Measurements from ENCODE around the gene MEOX2. TPM values are rescaled to one million over a fixed set of nuclear protein-coding genes. Genes with fewer than 3 reads are reported as not detected.

MEOX2 gene
- total and polyA plus RNA-seq, 2 of the 8 experiments (the other 6 are each of a cell fraction or from before 2014, with no cell fraction given), result 0.05 to 0.19 TPM

DNA sequence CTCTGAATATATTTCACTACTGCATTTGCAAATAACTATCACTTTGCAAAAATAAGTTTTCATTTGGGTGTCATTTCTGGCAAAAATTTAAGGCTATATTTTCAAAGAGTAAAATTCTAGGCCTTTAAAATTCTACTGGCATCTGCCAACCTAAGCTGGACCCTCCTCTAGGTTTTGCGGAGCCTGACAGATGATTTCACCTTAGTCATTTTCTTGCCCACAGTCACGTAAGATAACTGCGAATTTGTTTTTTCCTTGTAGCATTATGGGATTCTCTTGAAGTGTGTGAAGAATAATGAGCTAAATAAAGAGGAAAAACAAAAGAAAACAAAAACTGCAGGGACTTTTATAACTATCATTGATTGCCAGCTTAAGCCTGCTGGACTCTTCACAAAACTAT lies 7.8 kb downstream of the MEOX2 start (continued):
- TF ChIP-seq, protein P1, sequence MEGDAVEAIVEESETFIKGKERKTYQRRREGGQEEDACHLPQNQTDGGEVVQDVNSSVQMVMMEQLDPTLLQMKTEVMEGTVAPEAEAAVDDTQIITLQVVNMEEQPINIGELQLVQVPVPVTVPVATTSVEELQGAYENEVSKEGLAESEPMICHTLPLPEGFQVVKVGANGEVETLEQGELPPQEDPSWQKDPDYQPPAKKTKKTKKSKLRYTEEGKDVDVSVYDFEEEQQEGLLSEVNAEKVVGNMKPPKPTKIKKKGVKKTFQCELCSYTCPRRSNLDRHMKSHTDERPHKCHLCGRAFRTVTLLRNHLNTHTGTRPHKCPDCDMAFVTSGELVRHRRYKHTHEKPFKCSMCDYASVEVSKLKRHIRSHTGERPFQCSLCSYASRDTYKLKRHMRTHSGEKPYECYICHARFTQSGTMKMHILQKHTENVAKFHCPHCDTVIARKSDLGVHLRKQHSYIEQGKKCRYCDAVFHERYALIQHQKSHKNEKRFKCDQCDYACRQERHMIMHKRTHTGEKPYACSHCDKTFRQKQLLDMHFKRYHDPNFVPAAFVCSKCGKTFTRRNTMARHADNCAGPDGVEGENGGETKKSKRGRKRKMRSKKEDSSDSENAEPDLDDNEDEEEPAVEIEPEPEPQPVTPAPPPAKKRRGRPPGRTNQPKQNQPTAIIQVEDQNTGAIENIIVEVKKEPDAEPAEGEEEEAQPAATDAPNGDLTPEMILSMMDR (IDR thresholded peaks at IDR 0.05; ENCODE audit: control extremely low read depth in 1 of 3, insufficient read depth in 1 of 3, low read depth in 1 of 3, low read length in 3 of 3), result no peak
- TF ChIP-seq EP300 (IDR thresholded peaks at IDR 0.05; ENCODE audit: borderline replicate concordance in 1 of 2, low read depth in 2 of 2, low read length in 2 of 2) (no peak), RXRA (IDR thresholded peaks at IDR 0.05; ENCODE audit: insufficient read depth, low read depth, low read length) (no peak)

Data from H1 (cell line).